ENCODE data around the gene LRRC27. TPM values are rescaled to one million over a fixed set of nuclear protein-coding genes. Genes with fewer than 3 reads are reported as not detected.

LRRC27 gene
- polyA plus RNA-seq, 3 donors: 3.6 to 12.8 (median 3.6) TPM

GRCh38 chr10:132298038-132298881, 33.7 kb upstream of the LRRC27 start:
- Mint-ChIP-seq H3K4me3 (no peak overlapping the region), H3K9me3 (peaks cover 0 to 2% (median 0%) of the 10 kb centered on the region in 7 donors), H3K4me1 (peaks cover 15% of the 10 kb centered on the region), H3K36me3 (peaks cover 2 to 4% of the 10 kb centered on the region in 2 donors), H3K27ac (peak overlapping the region in 1 of 7 donors; percentile 17), H3K27me3 (ENCODE audit: low read depth in 3 of 3) (peaks cover 0 to 20% (median 8%) of the 10 kb centered on the region in 3 donors)
- H2AFZ ChIP-seq (ENCODE audit: insufficient read depth, low read depth, low read length, poor library complexity, severe bottlenecking): no peak overlapping the region
- no peaks in the 10 kb centered on the region for H3K36me3 ChIP-seq (replicated peaks in 1 of 2; ENCODE audit: control insufficient read depth in 1 of 2, insufficient read depth in 2 of 2, low read length in 2 of 2)
- no peak overlapping the region for H3K4me3 ChIP-seq (replicated peaks in 1 of 3; ENCODE audit: low read depth in 2 of 3, low read length in 3 of 3)
- no peaks in the 10 kb centered on the region for H3K9me3 ChIP-seq (replicated peaks in 1 of 2; ENCODE audit: control insufficient read depth in 1 of 2, insufficient read depth in 1 of 2, low read length in 2 of 2)
- no peak overlapping the region for H3K4me2 ChIP-seq (replicated peaks; ENCODE audit: extremely low read depth, low read length, poor library complexity, severe bottlenecking)
- peaks cover 91% of the 10 kb centered on the region for H4K20me1 ChIP-seq (ENCODE audit: insufficient read depth, low read length)
- WGBS (ENCODE audit: insufficient coverage): 94% methylated on average over 19 of the region's 28 CpGs
- no peaks in the 10 kb centered on the region for H3K4me1 ChIP-seq (ENCODE audit: control insufficient read depth in 1 of 2, insufficient read depth in 2 of 2, low read length in 2 of 2)
- no peaks in the 10 kb centered on the region for H3K27me3 ChIP-seq (ENCODE audit: control insufficient read depth in 2 of 2, insufficient read depth in 2 of 2, low read length in 2 of 2)
- TF ChIP-seq, protein P1, sequence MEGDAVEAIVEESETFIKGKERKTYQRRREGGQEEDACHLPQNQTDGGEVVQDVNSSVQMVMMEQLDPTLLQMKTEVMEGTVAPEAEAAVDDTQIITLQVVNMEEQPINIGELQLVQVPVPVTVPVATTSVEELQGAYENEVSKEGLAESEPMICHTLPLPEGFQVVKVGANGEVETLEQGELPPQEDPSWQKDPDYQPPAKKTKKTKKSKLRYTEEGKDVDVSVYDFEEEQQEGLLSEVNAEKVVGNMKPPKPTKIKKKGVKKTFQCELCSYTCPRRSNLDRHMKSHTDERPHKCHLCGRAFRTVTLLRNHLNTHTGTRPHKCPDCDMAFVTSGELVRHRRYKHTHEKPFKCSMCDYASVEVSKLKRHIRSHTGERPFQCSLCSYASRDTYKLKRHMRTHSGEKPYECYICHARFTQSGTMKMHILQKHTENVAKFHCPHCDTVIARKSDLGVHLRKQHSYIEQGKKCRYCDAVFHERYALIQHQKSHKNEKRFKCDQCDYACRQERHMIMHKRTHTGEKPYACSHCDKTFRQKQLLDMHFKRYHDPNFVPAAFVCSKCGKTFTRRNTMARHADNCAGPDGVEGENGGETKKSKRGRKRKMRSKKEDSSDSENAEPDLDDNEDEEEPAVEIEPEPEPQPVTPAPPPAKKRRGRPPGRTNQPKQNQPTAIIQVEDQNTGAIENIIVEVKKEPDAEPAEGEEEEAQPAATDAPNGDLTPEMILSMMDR (IDR thresholded peaks at IDR 0.05): no peak
- intact Hi-C loops (cut with micrococcal nuclease): no loop called here
- no peak overlapping the region for H3K27ac ChIP-seq (ENCODE audit: low read depth in 1 of 2, low read length in 2 of 2)
- no peak for DNase-seq
- H3K79me2 ChIP-seq (ENCODE audit: insufficient read depth, low read length): no peaks in the 10 kb centered on the region
- no peak overlapping the region for H3K9ac ChIP-seq (ENCODE audit: insufficient read depth, low read length, poor library complexity, severe bottlenecking)

GRCh38 chr10:132299371-132300336, 32.3 kb upstream of the LRRC27 start:
- no peaks in the 10 kb centered on the region for H3K79me2 ChIP-seq (ENCODE audit: insufficient read depth, low read length)
- TF ChIP-seq, protein P1 (IDR thresholded peaks at IDR 0.05): no peak
- no peak overlapping the region for H3K4me2 ChIP-seq (replicated peaks; ENCODE audit: extremely low read depth, low read length, poor library complexity, severe bottlenecking)
- H3K27ac ChIP-seq (ENCODE audit: low read depth in 1 of 2, low read length in 2 of 2): no peak overlapping the region
- Mint-ChIP-seq H3K27ac (peak overlapping the region in 1 of 7 donors; percentile 54), H3K36me3 (peaks cover 2 to 4% of the 10 kb centered on the region in 2 donors), H3K9me3 (no peaks in the 10 kb centered on the region), H3K4me1 (peaks cover 17% of the 10 kb centered on the region), H3K27me3 (ENCODE audit: low read depth in 3 of 3) (peaks cover 1 to 26% (median 6%) of the 10 kb centered on the region in 3 donors), H3K4me3 (no peak overlapping the region)
- no peaks in the 10 kb centered on the region for H3K36me3 ChIP-seq (replicated peaks in 1 of 2; ENCODE audit: control insufficient read depth in 1 of 2, insufficient read depth in 2 of 2, low read length in 2 of 2)
- intact Hi-C loops (cut with micrococcal nuclease): loop anchor here (10.0 kb wide), 4 partner anchors 65 to 1075 kb away; partner anchors contain the start of genes ECHS1 (in 1 of the 2), INPP5A (in 1 of the 2) and PAOX (in 1 of the 2)
- no peak overlapping the region for H2AFZ ChIP-seq (ENCODE audit: insufficient read depth, low read depth, low read length, poor library complexity, severe bottlenecking)
- no peaks in the 10 kb centered on the region for H3K27me3 ChIP-seq (ENCODE audit: control insufficient read depth in 2 of 2, insufficient read depth in 2 of 2, low read length in 2 of 2)
- H3K4me1 ChIP-seq (ENCODE audit: control insufficient read depth in 1 of 2, insufficient read depth in 2 of 2, low read length in 2 of 2): no peaks in the 10 kb centered on the region
- H3K9me3 ChIP-seq (replicated peaks in 1 of 2; ENCODE audit: control insufficient read depth in 1 of 2, insufficient read depth in 1 of 2, low read length in 2 of 2): no peaks in the 10 kb centered on the region
- 91% methylated on average over 19 of the region's 34 CpGs for WGBS (ENCODE audit: insufficient coverage)
- H3K9ac ChIP-seq (ENCODE audit: insufficient read depth, low read length, poor library complexity, severe bottlenecking): no peak overlapping the region
- no peak overlapping the region for H3K4me3 ChIP-seq (replicated peaks in 1 of 3; ENCODE audit: low read depth in 2 of 3, low read length in 3 of 3)
- H4K20me1 ChIP-seq (ENCODE audit: insufficient read depth, low read length): peaks cover 91% of the 10 kb centered on the region
- DNase-seq: no peak
